Measurements from ENCODE around the gene CRIM1. TPM values are rescaled to one million over a fixed set of nuclear protein-coding genes. Genes with fewer than 3 reads are reported as not detected.
A peak's percentile ranks its signal among the peaks of the same experiment; 100 is the strongest.

Gene CRIM1
- total RNA-seq, 1 donor from 2014 or later: 25.8 TPM

DNA sequence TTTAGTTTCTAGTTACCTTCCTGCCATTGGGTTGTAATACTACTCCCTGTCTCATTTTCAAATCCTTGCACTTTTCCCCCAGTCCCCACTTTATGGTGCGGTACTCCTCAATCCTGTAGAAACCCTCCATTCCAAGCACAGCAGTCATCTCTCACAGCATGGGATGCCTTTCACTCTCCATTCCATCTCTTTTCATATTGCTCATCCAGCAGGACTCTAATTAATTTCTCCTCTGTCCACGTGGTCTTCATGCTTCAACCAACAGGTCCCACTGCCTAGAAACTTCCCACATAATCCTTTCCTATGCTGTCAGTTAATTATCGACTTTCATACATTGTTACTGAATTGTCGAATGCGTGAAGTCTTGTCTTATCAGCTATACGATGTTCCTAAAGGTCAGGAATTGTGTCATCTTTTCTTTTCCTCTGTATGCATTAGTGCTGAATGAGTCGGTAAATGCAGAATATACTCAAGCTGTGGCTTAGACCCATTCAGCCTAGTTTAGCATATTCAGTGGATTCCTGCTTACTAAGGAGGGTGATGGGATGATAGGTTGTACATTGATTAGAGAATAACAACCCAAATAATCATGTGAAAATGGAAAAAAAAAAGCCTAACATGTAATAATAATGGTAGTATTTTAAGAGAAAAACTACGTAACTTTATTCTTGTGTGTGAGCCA is 89.7 kb downstream of the CRIM1 start:
- no peak for DNase-seq (ENCODE audit: low spot score, unreplicated experiment)
- no peak overlapping the region for H3K4me3 Mint-ChIP-seq (ENCODE audit: low read depth)
- no peaks in the 10 kb centered on the region for H3K27me3 Mint-ChIP-seq
- no peak for TF ChIP-seq CTCF (IDR thresholded peaks at IDR 0.05; ENCODE audit: unreplicated experiment)
- no peak overlapping the region for H3K27ac Mint-ChIP-seq
- H3K36me3 Mint-ChIP-seq (ENCODE audit: insufficient read depth): peaks cover 26% of the 10 kb centered on the region
- no peaks in the 10 kb centered on the region for H3K9me3 Mint-ChIP-seq (ENCODE audit: low read depth)
- peaks cover 16% of the 10 kb centered on the region for H3K4me1 Mint-ChIP-seq (ENCODE audit: low read depth)

DNA sequence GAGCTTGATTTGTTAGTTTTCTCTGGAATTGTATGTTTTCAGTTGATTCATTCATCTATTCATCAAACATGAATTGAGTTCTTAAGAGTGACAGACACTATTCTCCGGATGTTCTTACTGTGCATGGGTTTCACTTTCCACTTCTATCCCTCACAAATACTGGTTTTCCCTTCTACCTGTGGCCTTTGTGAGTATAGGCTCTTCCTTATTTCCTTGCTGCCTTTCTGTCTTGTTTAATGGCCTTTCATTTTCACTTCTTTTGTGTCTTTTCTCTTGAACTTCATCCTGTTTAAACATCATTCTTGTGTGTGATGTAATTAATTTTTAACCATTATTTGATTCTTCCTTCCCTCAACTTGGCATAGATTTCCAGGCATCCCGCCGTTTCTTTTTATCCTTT is 90.7 kb downstream of the CRIM1 start:
- Mint-ChIP-seq H3K27me3 (no peaks in the 10 kb centered on the region), H3K4me3 (ENCODE audit: low read depth) (no peak overlapping the region), H3K9me3 (ENCODE audit: low read depth) (no peaks in the 10 kb centered on the region), H3K27ac (no peak overlapping the region), H3K36me3 (ENCODE audit: insufficient read depth) (peaks cover 26% of the 10 kb centered on the region), H3K4me1 (ENCODE audit: low read depth) (peaks cover 20% of the 10 kb centered on the region)
- no peak for DNase-seq (ENCODE audit: low spot score, unreplicated experiment)
- no peak for TF ChIP-seq CTCF (IDR thresholded peaks at IDR 0.05; ENCODE audit: unreplicated experiment)

DNA sequence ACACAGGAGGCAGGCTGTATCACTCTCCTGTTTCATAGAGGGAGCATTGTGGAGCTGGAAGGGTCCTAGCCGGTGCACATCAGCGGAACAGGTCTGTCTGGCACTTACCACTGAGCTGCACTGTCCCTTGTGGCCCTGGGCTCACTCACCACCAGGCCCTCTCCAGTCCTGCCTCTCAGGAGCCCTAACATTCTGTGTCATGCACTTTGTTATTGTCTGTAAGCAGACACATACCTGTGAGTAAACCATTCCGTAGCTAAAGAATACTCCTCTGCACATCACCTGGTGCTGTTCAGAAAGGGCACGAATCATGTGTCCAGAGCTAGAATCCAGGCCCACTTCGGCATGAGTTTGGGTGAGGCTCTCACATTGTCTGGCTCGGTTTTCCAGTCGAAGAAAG is 93.6 kb downstream of the CRIM1 start:
- DNase-seq (ENCODE audit: low spot score, unreplicated experiment): no peak
- Mint-ChIP-seq H3K4me1 (ENCODE audit: low read depth) (peaks cover 25% of the 10 kb centered on the region), H3K4me3 (ENCODE audit: low read depth) (no peak overlapping the region), H3K27ac (peak overlapping the region; percentile 63), H3K9me3 (ENCODE audit: low read depth) (no peaks in the 10 kb centered on the region), H3K36me3 (ENCODE audit: insufficient read depth) (peaks cover 16% of the 10 kb centered on the region), H3K27me3 (no peaks in the 10 kb centered on the region)
- no peak for TF ChIP-seq CTCF (IDR thresholded peaks at IDR 0.05; ENCODE audit: unreplicated experiment)

- no peak overlapping the region for H3K4me3 Mint-ChIP-seq (ENCODE audit: low read depth)
- peak overlapping the region; percentile 63 for H3K27ac Mint-ChIP-seq
- no peaks in the 10 kb centered on the region for H3K27me3 Mint-ChIP-seq
- no peak for DNase-seq (ENCODE audit: low spot score, unreplicated experiment)
- no peaks in the 10 kb centered on the region for H3K9me3 Mint-ChIP-seq (ENCODE audit: low read depth)
- no peak for TF ChIP-seq CTCF (IDR thresholded peaks at IDR 0.05; ENCODE audit: unreplicated experiment)
- peaks cover 25% of the 10 kb centered on the region for H3K4me1 Mint-ChIP-seq (ENCODE audit: low read depth)
- peaks cover 10% of the 10 kb centered on the region for H3K36me3 Mint-ChIP-seq (ENCODE audit: insufficient read depth)
Measured at GRCh38 chr2:36449943-36450392, 94.4 kb downstream of the CRIM1 start.

- DNase-seq (ENCODE audit: low spot score, unreplicated experiment): no peak
- no peak for TF ChIP-seq CTCF (IDR thresholded peaks at IDR 0.05; ENCODE audit: unreplicated experiment)
- no peak overlapping the region for H3K4me3 Mint-ChIP-seq (ENCODE audit: low read depth)
- no peaks in the 10 kb centered on the region for H3K9me3 Mint-ChIP-seq (ENCODE audit: low read depth)
- H3K27me3 Mint-ChIP-seq: no peaks in the 10 kb centered on the region
- peaks cover 7% of the 10 kb centered on the region for H3K36me3 Mint-ChIP-seq (ENCODE audit: insufficient read depth)
- H3K4me1 Mint-ChIP-seq (ENCODE audit: low read depth): peaks cover 25% of the 10 kb centered on the region
- peak overlapping the region; percentile 18 for H3K27ac Mint-ChIP-seq
Measured at GRCh38 chr2:36450466-36451196, 95.1 kb downstream of the CRIM1 start.

All from progenitor cell of endocrine pancreas (in vitro differentiated cells).